Karpas-422 (cell line): ENCODE data around the gene IL32. TPM values are rescaled to one million over a fixed set of nuclear protein-coding genes. Genes with fewer than 3 reads are reported as not detected.
A peak's percentile ranks its signal among the peaks of the same experiment; 100 is the strongest.

Experiments used
- DNase-seq: peaks from one replicate; pipeline ENCODE4 v3.0.0-alpha.2; 2015
- H2AFZ ChIP-seq: fragments of 200-600 bp; sonication (generic); 2 replicates; pipeline ENCODE4 v1.6.1; 2014; ENCODE audit warnings: antibody characterized with exemption, low read length, mixed read lengths
- H3K27ac ChIP-seq: fragments of 200-600 bp; sonication (generic); 2 replicates; pipeline ENCODE4 v1.5.1; 2014; ENCODE audit warnings: mild to moderate bottlenecking, low read length, moderate library complexity
- H3K27me3 ChIP-seq: fragments of 200-600 bp; sonication (generic); 2 replicates; pipeline ENCODE4 v1.6.1; 2014; ENCODE audit warnings: low read length, mixed read lengths
- H3K36me3 ChIP-seq: fragments of 200-600 bp; sonication (generic); 2 replicates; pipeline ENCODE4 v1.6.1; 2014; ENCODE audit warnings: low read length, mixed read lengths; ENCODE audit not compliant: insufficient read depth
- H3K4me1 ChIP-seq: fragments of 200-600 bp; sonication (generic); 2 replicates; pipeline ENCODE4 v1.6.1; 2014; ENCODE audit warnings: mild to moderate bottlenecking, low read length, mixed read lengths
- H3K4me2 ChIP-seq: fragments of 200-600 bp; sonication (generic); 2 replicates; pipeline ENCODE4 v1.6.1; 2014; ENCODE audit warnings: low read length, low read depth, mild to moderate bottlenecking; ENCODE audit not compliant: poor library complexity, severe bottlenecking
- H3K4me3 ChIP-seq: fragments of 200-600 bp; sonication (generic); 2 replicates; pipeline ENCODE4 v1.5.1; 2014; ENCODE audit warnings: mild to moderate bottlenecking, antibody characterized with exemption, low read length, mixed read lengths
- H3K79me2 ChIP-seq: fragments of 200-600 bp; sonication (generic); 2 replicates; pipeline ENCODE4 v1.6.1; 2014; ENCODE audit warnings: mild to moderate bottlenecking, low read length, mixed read lengths
- H3K9ac ChIP-seq: fragments of 200-600 bp; sonication (generic); 2 replicates; pipeline ENCODE4 v1.6.0; 2014; ENCODE audit warnings: low read length
- H3K9me2 ChIP-seq: fragments of 200-600 bp; sonication (generic), shearing (Covaris generic); replicated peaks from 2 replicates; pipeline ENCODE4 v1.6.0; 2014; ENCODE audit warnings: mild to moderate bottlenecking, low read length, moderate library complexity; ENCODE audit not compliant: insufficient read depth
- H3K9me3 ChIP-seq: fragments of 300-700, 200-600 bp; sonication (generic); 2 replicates; pipeline ENCODE4 v1.6.1; 2014; ENCODE audit warnings: low read length, mixed read lengths
- H4K20me1 ChIP-seq: fragments of 200-600 bp; sonication (generic); 2 replicates; pipeline ENCODE4 v1.6.1; 2014; ENCODE audit warnings: mild to moderate bottlenecking, antibody characterized with exemption, low read length, low read depth; ENCODE audit not compliant: insufficient read depth
- total RNA-seq: library from RNA; depleted of rRNA; stranded (reverse); fragments of >200 nt; shearing (Covaris generic); gene quantifications from 2 replicates; pipeline ENCODE4 v1.2.3, GENCODE V29; 2014; ENCODE audit warnings: low replicate concordance; rRNA removed

IL32 gene, protein sequence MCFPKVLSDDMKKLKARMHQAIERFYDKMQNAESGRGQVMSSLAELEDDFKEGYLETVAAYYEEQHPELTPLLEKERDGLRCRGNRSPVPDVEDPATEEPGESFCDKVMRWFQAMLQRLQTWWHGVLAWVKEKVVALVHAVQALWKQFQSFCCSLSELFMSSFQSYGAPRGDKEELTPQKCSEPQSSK
- total RNA-seq, result not detected in 2 replicates

DNA sequence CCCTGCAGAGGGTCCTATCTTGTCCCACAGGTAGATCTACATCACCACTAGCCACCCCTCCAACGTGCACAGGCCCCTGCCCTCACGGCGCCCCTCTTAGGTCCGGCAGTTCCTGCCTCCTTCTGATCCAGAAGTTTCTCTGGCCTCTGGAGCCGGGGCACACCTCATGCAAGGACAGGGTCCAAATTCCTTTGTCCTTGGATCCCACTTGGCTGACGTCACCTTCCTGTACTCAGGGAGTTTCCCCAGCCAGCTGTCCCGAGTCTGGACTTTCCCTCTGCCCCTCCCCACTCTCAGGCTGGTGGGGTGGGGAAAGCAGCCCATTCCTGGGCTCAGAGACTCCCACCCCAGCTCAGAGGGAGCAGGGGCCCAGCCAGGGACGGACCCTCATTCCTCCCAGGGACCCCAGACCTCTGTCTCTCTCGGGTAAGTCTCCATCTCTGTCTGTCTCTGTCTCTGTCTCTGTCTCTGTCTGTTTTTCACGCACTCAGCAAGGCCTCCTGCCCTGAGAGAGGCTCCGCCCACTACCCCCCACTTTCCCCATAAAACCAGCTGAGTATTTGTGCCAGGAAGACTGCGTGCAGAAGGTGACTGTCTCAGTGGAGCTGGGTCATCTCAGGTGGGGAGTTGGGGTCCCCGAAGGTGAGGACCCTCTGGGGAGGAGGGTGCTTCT is at the start of gene IL32:
TSS of gene IL32 (plus strand) at position 572 of the 673 bp plus-strand sequence. CDS start 172 bp downstream, outside the sequence.
- no peak within 1 kb of the TSS for H2AFZ ChIP-seq
- H3K9ac ChIP-seq, result no peak within 1 kb of the TSS
- H3K9me2 ChIP-seq, result no peaks in the 10 kb centered on the region

DNA sequence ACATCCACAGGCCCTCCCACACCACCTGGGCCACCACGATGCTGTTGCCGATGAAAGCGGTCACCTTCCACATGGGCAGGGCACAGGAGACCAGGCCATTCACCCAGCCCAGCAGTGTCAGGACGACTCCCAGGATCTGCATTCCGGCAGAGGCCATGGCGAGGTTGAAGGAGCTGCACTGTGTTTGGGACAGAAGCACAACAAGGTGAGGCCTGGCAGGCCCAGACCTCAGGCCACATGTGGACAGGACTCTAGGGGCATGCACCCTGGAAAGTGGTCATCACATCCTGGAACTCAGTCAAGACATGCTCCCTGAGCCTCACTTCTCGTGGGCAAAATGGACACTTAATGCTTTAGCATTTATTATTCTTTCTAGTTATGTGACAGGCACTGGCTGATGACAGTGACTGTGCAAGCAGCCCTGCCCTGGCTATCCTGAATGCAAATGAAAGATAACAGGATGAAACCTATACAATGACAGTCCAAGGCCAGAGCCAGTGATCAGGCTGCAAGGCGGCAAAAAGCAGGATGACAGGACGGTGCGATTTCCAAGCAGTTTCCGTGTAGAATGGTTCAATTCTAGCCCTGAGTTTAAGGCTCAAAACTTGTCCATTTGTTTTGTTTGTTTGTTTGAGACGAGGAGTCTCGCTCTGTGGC is 49.4 kb upstream of the IL32 start:
- no peak overlapping the region for H2AFZ ChIP-seq
- no peak overlapping the region for H3K9ac ChIP-seq
- H3K9me2 ChIP-seq, result no peaks in the 10 kb centered on the region
- no peaks in the 10 kb centered on the region for H3K79me2 ChIP-seq
- H3K4me2 ChIP-seq, result no peak overlapping the region
- no peak overlapping the region for H3K27ac ChIP-seq
- H3K4me1 ChIP-seq, result peaks cover 10% of the 10 kb centered on the region
- no peaks in the 10 kb centered on the region for H3K27me3 ChIP-seq
- no peak for DNase-seq
- no peaks in the 10 kb centered on the region for H4K20me1 ChIP-seq
- no peaks in the 10 kb centered on the region for H3K36me3 ChIP-seq
- no peak overlapping the region for H3K4me3 ChIP-seq
- H3K9me3 ChIP-seq, result no peaks in the 10 kb centered on the region

More for the DNA sequence above, at the start of gene IL32:
- Histone ChIP-seq H3K9me3 (no peaks in the 10 kb centered on the region), H3K27me3 (no peaks in the 10 kb centered on the region), H4K20me1 (no peaks in the 10 kb centered on the region), H3K36me3 (no peaks in the 10 kb centered on the region), H3K4me2 (no peak within 1 kb of the TSS), H3K79me2 (no peaks in the 10 kb centered on the region), H3K4me1 (no peaks in the 10 kb centered on the region), H3K4me3 (no peak within 1 kb of the TSS), H3K27ac (no peak within 1 kb of the TSS)
- no peak for DNase-seq

DNA sequence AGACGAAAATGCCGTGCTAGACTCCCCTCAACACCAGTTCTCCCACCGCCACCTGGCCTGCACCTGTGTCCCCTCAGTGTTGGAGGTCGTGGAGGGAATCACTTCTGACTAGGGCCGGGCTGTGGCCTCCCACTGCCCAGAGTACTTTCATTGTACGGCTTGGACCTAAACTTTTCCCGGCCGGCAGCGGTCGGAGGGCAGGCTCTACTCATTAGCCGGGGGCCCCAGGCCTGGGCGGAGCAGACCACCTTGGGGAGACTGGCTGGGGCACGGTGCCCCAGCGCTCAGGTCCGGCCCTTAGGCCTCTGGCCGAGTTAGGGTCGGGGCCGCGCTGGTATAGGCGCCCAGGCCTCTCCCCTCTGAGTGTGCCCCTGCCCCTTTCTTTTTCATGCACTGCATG is 48.1 kb upstream of the IL32 start:
- Histone ChIP-seq H3K79me2 (no peaks in the 10 kb centered on the region), H3K4me2 (no peak overlapping the region), H3K4me1 (peaks cover 22% of the 10 kb centered on the region), H3K9me2 (no peaks in the 10 kb centered on the region), H3K27me3 (no peaks in the 10 kb centered on the region), H3K36me3 (no peaks in the 10 kb centered on the region), H3K9me3 (no peaks in the 10 kb centered on the region), H4K20me1 (no peaks in the 10 kb centered on the region), H2AFZ (no peak overlapping the region), H3K9ac (no peak overlapping the region), H3K4me3 (no peak overlapping the region), H3K27ac (no peak overlapping the region)
- no peak for DNase-seq

DNA sequence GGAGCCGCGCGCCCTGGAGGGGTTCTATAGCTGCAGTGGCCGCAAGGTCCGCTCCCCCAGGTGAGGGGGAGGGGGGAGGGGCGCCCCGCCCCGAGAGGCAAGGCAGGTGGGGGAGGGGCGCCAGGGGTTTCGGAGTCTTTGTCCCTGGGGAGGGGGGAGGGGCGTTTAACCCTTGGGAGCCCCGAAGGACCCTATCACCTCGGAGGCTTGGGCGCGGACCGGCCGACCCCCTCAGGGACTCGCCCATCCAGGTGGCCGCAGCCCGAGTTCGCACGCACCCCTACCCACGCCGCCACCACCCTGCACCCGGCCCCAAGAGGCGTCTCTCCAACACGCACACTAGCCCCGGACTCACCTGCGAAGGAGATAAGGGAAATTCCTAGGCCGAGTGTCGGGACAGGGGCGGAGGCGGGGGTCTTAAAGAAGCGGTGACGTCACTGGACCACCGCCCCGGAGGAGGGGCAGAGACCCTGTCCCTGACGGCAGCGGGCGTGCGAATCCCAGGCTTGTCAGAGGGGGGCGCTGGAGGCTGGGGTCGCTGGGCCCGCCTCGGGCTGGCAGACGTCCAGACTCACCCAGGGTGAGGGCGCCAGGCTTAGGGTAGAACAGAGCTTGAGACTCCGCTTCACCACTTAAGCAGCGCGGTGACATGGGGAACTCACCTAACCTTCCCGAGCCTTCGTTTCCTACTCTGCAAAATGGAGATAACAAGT is 47.5 kb upstream of the IL32 start, which contains the start of gene CLDN6:
TSS of gene CLDN6 (minus strand) at position 390 of the 713 bp plus-strand sequence. CDS start 2,162 bp downstream, outside the sequence.
- Histone ChIP-seq H3K27me3 (no peaks in the 10 kb centered on the region), H3K4me2 (no peak within 1 kb of the TSS), H3K9me2 (no peaks in the 10 kb centered on the region), H4K20me1 (no peaks in the 10 kb centered on the region), H3K9ac (no peak within 1 kb of the TSS), H3K27ac (no peak within 1 kb of the TSS), H3K9me3 (no peaks in the 10 kb centered on the region), H3K36me3 (no peaks in the 10 kb centered on the region), H3K79me2 (no peaks in the 10 kb centered on the region), H2AFZ (no peak within 1 kb of the TSS), H3K4me3 (no peak within 1 kb of the TSS), H3K4me1 (peaks cover 29% of the 10 kb centered on the region)
- DNase-seq, result peak; percentile 65

DNA sequence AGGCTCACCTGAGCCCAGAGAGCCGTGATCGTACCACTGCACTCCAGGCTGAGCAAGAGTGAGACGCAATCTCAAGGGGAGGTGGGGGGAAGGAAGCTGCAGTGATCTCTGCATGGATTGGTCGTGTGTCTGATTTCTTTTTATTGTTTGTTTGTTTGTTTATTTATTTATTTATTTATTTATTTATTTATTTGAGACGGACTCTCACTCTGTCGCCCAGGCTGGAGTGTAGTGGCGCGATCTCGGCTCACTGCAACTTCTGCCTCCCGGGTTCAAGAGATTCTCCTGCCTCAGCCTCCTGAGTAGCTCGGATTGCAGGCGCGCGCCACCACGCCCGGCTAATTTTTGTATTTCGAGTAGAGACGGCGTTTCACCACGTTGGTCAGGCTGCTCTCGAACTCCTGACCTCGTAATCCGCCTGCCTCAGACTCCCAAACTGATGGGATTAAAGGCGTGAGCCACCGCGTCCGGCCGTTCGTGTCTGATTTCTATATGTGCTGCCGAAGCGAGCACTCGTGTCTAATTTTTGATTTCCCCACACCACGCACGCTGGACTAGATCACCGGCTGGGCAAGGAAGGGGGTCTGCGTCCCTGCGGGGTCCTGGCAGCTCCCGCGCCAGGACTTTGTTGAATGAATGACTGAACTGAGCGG is 45.7 kb upstream of the IL32 start:
- H3K27ac ChIP-seq, result no peak overlapping the region
- H3K4me3 ChIP-seq, result peak overlapping the region; percentile 70
- H3K36me3 ChIP-seq, result no peaks in the 10 kb centered on the region
- H3K9me3 ChIP-seq, result no peaks in the 10 kb centered on the region
- H4K20me1 ChIP-seq, result no peaks in the 10 kb centered on the region
- no peaks in the 10 kb centered on the region for H3K27me3 ChIP-seq
- H3K4me2 ChIP-seq, result peak overlapping the region; percentile 82
- peak overlapping the region; percentile 84 for H2AFZ ChIP-seq
- H3K79me2 ChIP-seq, result no peaks in the 10 kb centered on the region
- no peak for DNase-seq
- H3K9ac ChIP-seq, result peak overlapping the region; percentile 78; the same call in 1 of the 2 replicates
- H3K4me1 ChIP-seq, result peaks cover 34% of the 10 kb centered on the region
- H3K9me2 ChIP-seq, result no peaks in the 10 kb centered on the region

DNA sequence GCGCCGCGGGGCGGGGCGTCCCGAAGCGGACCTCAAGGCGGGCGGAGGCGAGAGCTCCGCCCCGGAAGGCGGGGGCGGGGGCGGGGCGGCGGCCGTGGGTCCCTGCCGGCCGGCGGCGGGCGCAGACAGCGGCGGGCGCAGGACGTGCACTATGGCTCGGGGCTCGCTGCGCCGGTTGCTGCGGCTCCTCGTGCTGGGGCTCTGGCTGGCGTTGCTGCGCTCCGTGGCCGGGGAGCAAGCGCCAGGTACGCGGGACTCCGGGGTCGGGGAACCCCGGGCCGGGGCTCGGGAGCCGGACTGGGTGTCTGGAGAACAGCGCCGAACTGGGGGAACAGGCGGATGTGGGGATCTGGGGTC is 45.2 kb upstream of the IL32 start, which contains the start of gene TNFRSF12A:
TSS of gene TNFRSF12A (plus strand) at position 122 of the 357 bp plus-strand sequence. CDS start at position 152, 30 bp downstream.
- Histone ChIP-seq H3K4me1 (peaks cover 38% of the 10 kb centered on the region), H3K79me2 (peaks cover 3% of the 10 kb centered on the region), H3K4me2 (peak within 1 kb of the TSS; percentile 82), H4K20me1 (0 out of 2 replicates have a peak, but pooled peaks cover under 1% of the 10 kb centered on the region), H3K27ac (no peak within 1 kb of the TSS), H3K36me3 (no peaks in the 10 kb centered on the region), H3K4me3 (peak within 1 kb of the TSS; percentile 70), H3K9ac (peak within 1 kb of the TSS; percentile 78), H3K9me3 (no peaks in the 10 kb centered on the region), H3K27me3 (no peaks in the 10 kb centered on the region), H3K9me2 (no peaks in the 10 kb centered on the region), H2AFZ (peak within 1 kb of the TSS; percentile 91)
- peak; percentile 94 for DNase-seq

DNA sequence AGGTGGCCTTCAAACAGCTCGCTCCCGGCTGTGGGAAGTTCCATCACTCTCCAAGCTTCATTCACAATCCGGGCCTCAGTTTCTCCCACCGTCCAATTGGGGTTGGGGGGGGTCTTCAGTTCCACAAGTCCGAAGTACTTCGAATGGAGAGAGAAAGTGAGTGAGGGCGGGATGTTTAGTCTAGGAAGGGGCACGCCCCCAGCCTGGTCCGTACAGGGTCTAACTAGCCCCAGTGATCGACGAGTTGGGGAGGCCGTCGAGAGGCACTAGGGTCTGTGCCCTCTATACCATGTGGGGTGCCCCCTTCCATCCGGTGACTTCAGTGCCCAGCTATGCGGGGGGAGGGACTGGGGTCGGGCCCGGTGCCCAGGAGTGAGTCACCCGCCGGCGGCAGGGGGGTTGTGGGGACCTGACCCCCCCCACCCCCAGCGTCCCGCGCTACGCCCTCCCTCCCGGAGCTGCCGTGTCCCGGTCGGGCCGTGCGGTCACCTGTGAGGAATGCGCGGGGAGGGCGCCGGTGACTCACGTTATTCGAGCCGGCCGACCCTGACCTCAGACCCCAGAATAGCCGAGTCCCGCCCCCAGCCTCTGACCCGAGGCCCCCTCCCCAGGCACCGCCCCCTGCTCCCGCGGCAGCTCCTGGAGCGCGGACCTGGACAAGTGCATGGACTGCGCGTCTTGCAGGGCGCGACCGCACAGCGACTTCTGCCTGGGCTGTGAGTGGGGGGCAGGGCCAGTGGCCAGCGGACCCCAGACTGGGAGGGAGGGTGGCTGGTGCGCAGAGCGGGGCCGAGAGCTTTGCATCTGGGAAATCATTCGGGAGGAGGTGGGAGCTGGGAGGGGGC is 44.6 kb upstream of the IL32 start:
- Histone ChIP-seq H3K4me2 (peak overlapping the region; percentile 82), H3K36me3 (no peaks in the 10 kb centered on the region; the same call in 1 of the 2 replicates), H3K9ac (peak overlapping the region; percentile 78), H4K20me1 (0 out of 2 replicates have a peak, but pooled peaks cover 3% of the 10 kb centered on the region), H2AFZ (peak overlapping the region; percentile 91), H3K9me3 (no peaks in the 10 kb centered on the region), H3K27ac (no peak overlapping the region), H3K27me3 (no peaks in the 10 kb centered on the region), H3K9me2 (no peaks in the 10 kb centered on the region), H3K4me3 (peak overlapping the region; percentile 70), H3K4me1 (peaks cover 41% of the 10 kb centered on the region), H3K79me2 (peaks cover 4% of the 10 kb centered on the region)
- DNase-seq, result peak; percentile 71
